ENCODE results near the gene PIP4P1.
"Not testable (repeated sequence)": the region's sequence is repeated elsewhere in the genome, so short reads cannot be mapped to it uniquely, and the experiment has no call there.

PIP4P1 gene

DNA sequence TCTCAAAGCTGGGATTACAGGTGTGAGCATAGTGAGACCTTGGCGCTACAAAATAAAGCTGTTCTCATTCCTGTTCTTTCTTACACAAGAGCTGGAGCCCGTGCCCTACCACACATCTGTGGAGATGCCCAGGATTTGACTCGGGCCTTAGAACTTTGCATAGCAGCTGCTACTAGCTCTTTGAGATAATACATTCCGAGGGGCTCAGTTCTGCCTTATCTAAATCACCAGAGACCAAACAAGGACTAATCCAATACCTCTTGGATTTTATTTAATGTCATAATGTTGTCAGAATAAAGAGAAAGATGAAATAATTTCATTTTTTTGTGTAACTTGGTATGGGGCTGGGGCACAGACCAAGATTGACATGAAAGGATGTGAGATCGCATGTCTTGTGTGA lies 15.5 kb upstream of the PIP4P1 start:
- DNase-seq (ENCODE audit: low read depth): no peak

- no peak for DNase-seq (ENCODE audit: low read depth)
Observed at GRCh38 chr14:20472536-20473169, 11.4 kb upstream of the PIP4P1 start.

- DNase-seq (ENCODE audit: low read depth): no peak
Observed at GRCh38 chr14:20470603-20470901, 9.3 kb upstream of the PIP4P1 start.

DNA sequence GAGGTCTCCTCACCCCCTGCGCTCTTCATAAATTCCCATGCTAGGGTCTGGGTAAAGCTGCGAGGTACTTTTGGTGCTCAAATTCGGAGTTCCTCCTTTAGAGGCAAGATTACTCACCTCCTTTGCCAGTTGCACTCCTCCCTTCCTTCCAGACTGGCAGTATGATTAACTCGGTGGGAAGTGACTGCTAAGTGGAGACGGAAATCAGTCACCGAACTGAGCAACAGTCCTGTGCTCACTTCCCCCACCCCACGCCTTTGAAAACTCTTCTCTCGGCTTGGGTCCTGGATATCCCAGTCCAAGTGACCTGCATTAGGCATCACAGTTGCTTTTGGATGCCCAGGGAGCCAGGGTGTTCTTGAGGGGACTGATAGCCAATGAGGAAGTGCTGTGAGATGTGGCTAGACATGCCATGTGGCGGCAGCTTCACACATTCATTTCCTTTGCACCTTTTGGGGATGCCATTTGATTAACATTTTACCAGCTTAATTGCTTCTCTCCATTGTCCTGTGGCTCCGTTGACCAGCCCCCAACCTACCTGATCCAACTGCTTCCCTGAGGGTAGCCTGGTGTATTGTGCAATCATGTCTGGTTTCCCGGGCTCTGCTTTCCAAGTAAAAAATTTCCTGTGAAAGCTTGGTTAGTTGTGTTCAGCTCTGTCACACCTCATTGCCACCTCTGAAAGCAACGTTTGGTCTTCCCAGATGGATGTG lies 8.8 kb upstream of the PIP4P1 start:
- DNase-seq (ENCODE audit: low read depth): no peak

DNA sequence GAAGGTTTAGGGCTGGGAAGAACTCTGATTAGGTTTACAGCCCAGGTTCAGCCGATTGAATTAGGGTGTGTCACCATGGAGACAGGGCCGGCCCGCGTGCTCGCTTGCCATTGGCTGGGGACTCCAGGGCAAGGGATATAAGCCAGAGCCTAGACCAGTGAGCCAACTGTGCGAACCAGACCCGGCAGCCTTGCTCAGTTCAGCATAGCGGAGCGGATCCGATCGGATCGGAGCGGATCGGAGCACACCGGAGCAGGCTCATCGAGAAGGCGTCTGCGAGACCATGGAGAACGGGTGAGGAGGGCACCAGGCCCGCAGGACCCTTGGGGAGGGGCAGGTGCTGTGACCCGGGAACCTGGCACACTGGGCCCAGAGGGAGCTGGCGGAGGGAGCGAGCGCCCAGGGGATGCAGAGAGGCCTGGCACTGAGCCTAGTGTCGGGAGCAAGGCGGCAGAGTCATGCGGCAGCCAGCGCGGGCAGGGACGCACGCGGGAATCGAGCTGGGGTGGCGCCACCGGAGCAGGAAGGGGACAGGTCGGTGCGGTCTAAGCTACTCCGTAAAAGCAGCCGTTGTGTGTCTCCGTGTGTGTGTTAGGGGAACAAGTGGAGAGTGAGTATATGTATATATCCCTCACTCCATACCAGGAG lies 8.1 kb upstream of the PIP4P1 start, which contains the start of gene PNP:
Gene PNP, plus strand, starts transcription at position 165 of the 648 bp plus-strand sequence. Its CDS starts 119 bp downstream, at position 284.
- DNase-seq (ENCODE audit: low read depth): peak; percentile 71

GRCh38 chr14:20468764-20469241 lies 7.6 kb upstream of the PIP4P1 start:
- DNase-seq (ENCODE audit: low read depth): no peak

- no peak for DNase-seq (ENCODE audit: low read depth)
Observed at GRCh38 chr14:20460458-20461224, 593 bp downstream of the PIP4P1 start.

- DNase-seq (ENCODE audit: low read depth): no peak
Observed at GRCh38 chr14:20458031-20458789, 3.0 kb downstream of the PIP4P1 start.

GRCh38 chr14:20456971-20457370 lies 4.3 kb downstream of the PIP4P1 start:
- DNase-seq (ENCODE audit: low read depth): no peak

DNA sequence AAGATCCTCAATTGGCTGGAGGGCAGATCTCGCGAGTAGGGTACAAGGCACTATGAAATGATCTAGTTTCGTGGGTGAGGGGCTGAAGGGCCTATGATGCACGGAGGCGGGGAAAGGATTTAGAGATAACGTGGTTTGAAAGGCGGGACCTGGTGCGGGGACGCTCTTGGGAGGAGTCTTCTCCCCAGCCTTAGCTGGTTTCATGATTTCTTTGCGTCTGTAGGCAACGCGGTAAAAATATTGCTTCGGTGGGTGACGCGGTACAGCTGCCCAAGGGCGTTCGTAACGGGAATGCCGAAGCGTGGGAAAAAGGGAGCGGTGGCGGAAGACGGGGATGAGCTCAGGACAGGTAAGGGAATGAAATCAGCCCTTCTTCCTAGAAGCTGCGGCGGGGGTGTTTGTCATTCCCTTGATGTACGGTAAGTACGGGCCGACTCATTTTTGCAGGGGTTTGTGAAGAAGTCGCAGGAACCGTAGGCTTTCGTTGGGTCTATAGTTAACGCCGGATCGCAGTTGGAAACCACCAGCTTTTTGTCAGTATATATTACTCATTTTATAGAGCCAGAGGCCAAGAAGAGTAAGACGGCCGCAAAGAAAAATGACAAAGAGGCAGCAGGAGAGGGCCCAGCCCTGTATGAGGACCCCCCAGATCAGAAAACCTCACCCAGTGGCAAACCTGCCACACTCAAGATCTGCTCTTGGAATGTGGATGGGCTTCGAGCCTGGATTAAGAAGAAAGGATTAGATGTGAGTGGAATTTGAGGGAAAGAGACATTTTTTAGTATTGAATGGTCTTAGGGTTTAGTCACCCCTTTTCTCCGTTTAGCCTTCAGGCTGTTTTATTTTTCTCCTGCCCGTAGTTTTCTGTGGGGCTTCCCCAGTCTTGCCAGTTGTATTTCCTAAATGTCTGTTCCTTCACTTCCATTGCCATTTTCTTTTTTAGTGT lies 5.6 kb downstream of the PIP4P1 start:
- DNase-seq (ENCODE audit: low read depth): no peak

DNA sequence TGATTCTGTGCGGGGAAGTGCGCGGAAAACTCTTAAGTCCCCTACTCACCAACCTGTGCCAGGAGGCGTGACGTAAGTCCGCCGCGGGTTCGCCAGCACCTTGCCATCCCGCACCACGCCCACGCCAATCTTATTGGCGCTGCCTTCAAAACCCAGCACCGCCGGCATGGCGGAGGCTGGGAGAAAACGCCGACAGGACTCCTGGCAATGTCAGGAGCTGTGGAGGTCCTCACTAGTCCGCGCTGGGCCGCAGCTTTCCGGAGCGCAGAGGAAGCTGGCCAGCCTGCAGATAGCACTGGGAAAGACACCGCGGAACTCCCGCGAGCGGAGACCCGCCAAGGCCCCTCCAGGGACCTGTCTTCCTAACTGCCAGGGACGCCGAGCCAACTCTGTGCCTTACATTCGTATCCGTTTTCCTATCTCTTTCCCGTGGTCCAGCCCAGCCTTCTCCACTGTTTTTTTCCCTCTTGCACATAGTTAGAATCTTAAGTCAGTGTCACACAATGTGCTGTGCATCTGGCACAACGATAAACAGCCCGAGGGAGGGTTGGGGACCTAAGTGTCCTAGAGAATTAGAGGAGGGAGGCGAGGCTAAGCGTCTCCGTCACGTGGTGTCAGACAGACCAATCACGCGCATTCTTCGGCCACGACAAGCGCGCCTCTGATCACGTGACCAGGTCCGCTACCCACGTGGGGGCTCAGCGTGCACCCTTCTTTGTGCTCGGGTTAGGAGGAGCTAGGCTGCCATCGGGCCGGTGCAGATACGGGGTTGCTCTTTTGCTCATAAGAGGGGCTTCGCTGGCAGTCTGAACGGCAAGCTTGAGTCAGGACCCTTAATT lies 6.5 kb downstream of the PIP4P1 start, which contains the start of the genes APEX1 and OSGEP:
Gene APEX1, plus strand, starts transcription at position 711 of the 839 bp plus-strand sequence. CDS start 420 bp downstream, outside the sequence.
Gene OSGEP, minus strand, starts transcription at position 297 of the 839 bp plus-strand sequence. Its CDS starts 129 bp downstream, at position 168.
- peak; percentile 97 for DNase-seq (ENCODE audit: low read depth)

DNA sequence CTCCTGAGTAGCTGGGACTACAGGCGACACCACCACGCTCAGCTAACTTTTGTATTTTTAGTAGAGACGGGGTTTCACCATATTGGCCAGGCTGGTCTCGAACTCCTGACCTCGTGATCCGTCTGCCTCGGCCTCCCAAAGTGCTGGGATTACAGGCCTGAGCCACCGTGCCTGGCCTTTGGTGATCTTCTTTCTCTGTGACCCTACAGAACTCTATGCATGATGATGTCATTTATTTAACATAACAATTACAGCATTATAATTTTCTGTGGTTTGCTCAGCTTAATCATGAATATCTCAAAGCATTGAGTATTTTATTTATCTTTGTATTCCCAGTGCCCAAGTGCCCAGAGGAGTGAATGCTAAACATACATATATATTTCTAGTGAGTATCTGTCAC lies 8.4 kb downstream of the PIP4P1 start:
- DNase-seq (ENCODE audit: low read depth): not testable (repeated sequence)

- no peak for DNase-seq (ENCODE audit: low read depth)
Observed at GRCh38 chr14:20446889-20447288, 14.3 kb downstream of the PIP4P1 start.

- not testable (repeated sequence) for DNase-seq (ENCODE audit: low read depth)
Observed at GRCh38 chr14:20443650-20444049, 17.6 kb downstream of the PIP4P1 start.

- peak; percentile 54 for DNase-seq (ENCODE audit: low read depth)
Observed at GRCh38 chr14:20441461-20441860, 19.8 kb downstream of the PIP4P1 start.

DNA sequence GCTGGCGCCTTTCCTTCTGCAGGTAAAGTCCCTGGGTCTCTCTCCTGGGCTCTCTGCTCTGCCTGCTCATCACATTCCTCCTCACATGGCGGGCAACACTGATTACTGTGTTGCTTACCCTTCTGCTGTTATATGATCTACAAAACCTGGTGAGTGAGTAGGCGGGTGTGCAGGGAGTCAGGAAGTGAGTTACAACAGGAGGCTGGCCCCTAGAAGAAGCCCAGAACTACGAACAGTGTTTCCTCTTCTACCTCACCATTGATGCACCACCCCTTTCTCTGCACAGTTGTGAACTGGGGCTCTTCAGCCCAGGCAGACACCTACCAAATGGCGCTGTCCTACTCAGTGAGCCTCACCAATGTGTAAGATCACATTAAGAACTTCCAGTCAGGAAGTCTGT lies 20.4 kb downstream of the PIP4P1 start:
- DNase-seq (ENCODE audit: low read depth): peak; percentile 51

DNA sequence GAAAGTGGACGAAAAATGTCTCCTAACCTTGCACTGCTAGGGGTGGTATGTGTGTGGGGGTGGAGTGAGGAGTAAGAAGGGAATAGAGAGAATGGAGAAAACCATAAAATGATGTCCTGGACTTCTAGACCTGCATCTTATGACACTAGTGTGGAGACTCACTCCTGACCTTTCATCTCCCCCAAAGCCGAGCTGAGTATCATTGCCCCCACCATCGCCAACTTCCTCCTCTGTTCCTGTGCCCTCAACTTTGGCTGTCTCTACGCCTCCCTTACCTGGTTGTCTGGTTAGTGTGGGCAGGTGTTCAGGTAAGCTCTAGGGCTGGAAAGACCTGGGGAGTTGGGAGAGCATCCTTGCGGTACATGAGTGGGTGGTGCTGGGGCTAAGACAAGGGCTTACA lies 20.8 kb downstream of the PIP4P1 start:
- DNase-seq (ENCODE audit: low read depth): no peak

- no peak for DNase-seq (ENCODE audit: low read depth)
Observed at GRCh38 chr14:20438664-20439063, 22.6 kb downstream of the PIP4P1 start.

- no peak for DNase-seq (ENCODE audit: low read depth)
Observed at GRCh38 chr14:20436363-20436755, 24.9 kb downstream of the PIP4P1 start.

Measured in CMK (cell line).